Cardiac fibroblast (primary cell): Measurements from ENCODE around the gene PDK4.
"Not testable (repeated sequence)": the region's sequence is repeated elsewhere in the genome, so short reads cannot be mapped to it uniquely, and the experiment has no call there.

ENCODE experiments used
- DNase-seq, 2 donors: peaks; one replicate each; pipeline versions ENCODE4 v3.0.0 to v3.0.0-alpha.2; 2010; ENCODE audit warnings: low read depth in 2 of 2
- H3K4me3 ChIP-seq, 2 donors: replicated peaks in 1 of 2; 1 replicate in 1 of 2; 2 replicates in 1 of 2; pipeline ENCODE4 v1.5.1; 2011; ENCODE audit warnings: low read depth in 2 of 2, low read length in 2 of 2, mild to moderate bottlenecking in 2 of 2, moderate library complexity in 1 of 2
- TF ChIP-seq, protein P1 (sequence below): IDR thresholded peaks from one replicate; pipeline ENCODE4 v1.5.1; 2011; ENCODE audit warnings: low read depth, mild to moderate bottlenecking, low read length, inconsistent platforms

PDK4 gene

DNA sequence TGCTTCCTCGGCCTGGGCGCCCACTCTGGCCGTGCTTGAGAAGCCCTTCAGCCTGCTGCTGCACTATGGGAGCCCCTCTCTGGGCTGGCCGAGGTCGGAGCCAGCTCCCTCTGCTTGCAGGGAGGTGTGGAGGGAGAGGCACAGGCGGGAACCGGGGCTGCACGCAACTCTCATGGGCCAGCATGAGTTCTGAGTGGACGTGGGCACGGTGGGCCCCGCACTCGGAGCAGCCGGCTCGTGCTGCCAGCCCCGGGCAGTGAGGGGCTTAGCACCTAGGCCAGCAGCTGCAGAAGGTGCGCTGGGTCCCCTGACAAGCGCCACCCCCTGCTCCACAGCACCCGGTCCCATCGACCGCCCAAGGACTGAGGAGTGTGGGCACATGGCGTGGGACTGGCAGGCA, 9.0 kb upstream of the PDK4 start:
- no peak for DNase-seq
- TF ChIP-seq, protein P1, sequence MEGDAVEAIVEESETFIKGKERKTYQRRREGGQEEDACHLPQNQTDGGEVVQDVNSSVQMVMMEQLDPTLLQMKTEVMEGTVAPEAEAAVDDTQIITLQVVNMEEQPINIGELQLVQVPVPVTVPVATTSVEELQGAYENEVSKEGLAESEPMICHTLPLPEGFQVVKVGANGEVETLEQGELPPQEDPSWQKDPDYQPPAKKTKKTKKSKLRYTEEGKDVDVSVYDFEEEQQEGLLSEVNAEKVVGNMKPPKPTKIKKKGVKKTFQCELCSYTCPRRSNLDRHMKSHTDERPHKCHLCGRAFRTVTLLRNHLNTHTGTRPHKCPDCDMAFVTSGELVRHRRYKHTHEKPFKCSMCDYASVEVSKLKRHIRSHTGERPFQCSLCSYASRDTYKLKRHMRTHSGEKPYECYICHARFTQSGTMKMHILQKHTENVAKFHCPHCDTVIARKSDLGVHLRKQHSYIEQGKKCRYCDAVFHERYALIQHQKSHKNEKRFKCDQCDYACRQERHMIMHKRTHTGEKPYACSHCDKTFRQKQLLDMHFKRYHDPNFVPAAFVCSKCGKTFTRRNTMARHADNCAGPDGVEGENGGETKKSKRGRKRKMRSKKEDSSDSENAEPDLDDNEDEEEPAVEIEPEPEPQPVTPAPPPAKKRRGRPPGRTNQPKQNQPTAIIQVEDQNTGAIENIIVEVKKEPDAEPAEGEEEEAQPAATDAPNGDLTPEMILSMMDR = no peak
- no peak overlapping the region for H3K4me3 ChIP-seq

DNA sequence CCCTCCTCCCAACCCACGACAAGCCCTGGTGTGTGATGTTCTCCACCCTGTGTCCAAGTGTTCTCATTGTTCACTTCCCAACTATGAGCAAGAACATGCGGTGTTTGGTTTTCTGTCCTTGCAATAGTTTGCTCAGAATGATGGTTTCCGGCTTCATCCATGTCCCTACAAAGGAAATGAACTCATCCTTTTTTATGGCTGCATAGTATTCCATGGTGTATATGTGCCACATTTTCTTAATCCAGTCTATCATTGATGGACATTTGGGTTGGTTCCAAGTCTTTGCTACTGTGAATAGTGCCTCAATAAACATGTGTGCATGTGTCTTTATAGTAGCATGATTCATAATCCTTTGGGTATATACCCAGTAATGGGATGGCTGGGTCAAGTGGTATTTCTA, 8.5 kb upstream of the PDK4 start:
- DNase-seq, H3K4me3 ChIP-seq: not testable (repeated sequence)

DNA sequence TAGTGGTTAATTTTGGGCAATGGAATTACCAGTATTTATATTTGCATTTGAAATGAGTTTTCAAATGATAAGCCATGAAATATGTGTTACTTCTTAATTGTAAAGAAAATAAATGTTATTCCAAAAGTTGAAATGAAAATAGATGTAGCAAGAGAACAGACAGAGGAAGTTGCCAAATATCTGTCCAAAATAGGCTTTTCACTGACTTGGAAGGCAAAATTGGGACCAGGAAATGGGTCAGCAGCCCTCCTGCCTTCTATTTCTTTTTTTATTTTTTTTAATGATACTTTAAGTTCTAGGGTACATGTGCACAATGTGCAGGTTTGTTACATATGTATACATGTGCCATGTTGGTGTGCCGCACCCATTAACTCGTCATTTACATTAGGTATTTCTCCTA, 8.1 kb upstream of the PDK4 start:
- DNase-seq, H3K4me3 ChIP-seq: not testable (repeated sequence)

DNA sequence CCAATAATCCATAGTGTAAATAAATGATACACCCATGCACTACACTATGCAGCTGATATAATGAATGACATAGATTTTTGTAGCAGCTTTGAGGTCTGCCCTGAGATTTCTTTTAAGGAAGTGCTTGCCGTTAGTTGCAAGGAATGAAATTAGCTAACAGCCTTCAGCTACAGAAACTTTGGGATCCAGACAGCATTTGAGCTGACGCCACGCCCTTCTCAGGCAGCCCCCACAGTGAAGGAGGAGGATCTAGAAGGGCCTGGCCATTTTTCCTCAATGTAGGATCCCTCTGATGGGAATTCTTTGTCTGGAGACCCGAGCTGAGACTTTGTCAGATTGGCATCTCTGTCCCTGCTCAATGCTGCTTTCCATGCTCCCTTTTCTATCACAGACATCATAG, 6.1 kb upstream of the PDK4 start:
- TF ChIP-seq, protein P1 = no peak
- DNase-seq = no peak

DNA sequence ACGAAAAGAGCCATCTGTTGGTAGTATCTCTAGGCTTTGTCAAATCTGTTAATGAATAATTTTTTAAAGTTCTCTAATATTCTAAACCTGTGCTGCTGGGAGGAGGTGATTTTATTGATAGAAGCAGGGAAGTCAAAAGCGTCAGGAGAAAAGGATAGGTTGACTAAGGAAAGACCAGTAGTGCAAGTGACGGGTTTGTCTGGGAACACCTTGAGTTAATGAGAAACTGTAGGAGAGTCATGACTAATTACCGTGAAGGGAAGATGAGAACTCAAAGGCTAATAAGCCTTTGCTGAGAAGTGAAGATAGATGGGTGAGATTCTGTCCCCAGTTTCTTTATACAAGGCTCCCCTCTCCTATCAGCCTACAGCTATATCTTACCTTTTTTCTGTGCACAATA, 5.0 kb upstream of the PDK4 start:
- no peak overlapping the region for H3K4me3 ChIP-seq
- DNase-seq = no peak
- TF ChIP-seq, protein P1 = no peak

More for the DNA sequence above, 6.1 kb upstream of the PDK4 start:
- H3K4me3 ChIP-seq = no peak overlapping the region

DNA sequence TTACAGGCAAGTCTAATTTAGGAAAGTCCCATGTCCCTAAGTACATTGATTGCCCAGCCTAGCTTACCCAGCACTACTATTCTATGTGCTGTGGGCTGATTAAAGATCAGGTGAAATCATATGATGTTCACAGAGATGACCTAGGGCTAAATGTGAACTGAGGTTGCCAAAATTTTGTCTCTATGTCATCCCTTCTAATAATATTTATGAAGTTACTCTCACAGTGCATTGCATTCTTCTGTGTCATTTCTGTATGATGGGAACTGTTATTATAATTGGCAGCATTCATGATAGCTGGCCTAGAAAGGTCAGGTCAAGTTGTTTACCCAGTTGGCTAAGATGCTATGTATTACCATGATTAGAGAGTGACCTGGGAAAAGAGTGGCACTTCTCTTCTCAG, 2.8 kb upstream of the PDK4 start:
- TF ChIP-seq, protein P1 = no peak
- no peak overlapping the region for H3K4me3 ChIP-seq
- peak in 1 of 2 donors; percentile 24 for DNase-seq

DNA sequence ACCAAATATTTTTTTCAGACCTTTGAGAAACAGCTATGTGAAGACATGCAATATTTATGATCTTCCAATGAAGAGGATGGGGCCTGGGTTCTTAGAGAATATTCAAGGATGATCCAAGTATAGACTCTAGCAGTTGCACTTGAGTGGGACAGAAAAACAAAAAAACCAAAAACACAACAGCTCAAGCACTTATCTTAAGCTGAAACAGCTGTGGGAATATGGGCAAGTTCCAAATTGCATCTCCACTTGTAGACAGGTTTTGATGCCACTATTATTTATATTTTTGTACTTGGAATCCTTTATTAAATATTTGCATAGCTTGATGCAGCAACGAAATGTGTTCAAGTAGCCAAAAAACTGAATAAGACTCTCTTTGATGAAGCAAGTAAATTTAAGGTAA, 2.2 kb upstream of the PDK4 start:
- peak in 1 of 2 donors; percentile 58 for DNase-seq

DNA sequence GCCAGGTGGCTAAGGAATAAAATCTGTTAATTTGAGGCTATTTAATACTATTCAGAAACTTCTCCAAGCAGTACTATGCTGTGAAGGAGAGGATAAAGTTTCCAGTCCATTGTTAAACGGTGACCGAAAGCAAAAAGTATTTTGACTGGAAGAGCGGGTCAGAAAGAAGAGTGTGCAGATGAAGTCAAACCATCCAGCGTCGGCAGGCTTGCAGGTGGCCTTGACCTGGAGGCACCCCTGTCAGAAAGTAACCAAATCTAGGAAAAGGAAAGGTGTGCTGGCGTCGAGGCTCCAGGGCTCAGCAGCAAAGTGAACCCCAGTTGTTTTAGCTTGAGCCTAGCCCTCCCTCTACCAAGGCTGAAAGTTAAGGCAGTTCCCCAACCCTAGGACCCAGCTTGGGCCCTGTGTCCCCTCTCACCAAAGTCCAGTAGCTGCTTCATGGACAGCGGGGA, 544 bp downstream of the PDK4 start:
- peak overlapping the region; percentile 65 to 79 for H3K4me3 ChIP-seq
- DNase-seq = no peak
- TF ChIP-seq, protein P1 = no peak

More for the DNA sequence above, 2.2 kb upstream of the PDK4 start:
- no peak overlapping the region for H3K4me3 ChIP-seq
- TF ChIP-seq, protein P1 = no peak
